GM12801 (cell line): ENCODE results near the gene LMCD1.

Experiments
- TF ChIP-seq, protein P1 (sequence below): IDR thresholded peaks from one replicate; pipeline ENCODE4 v1.5.1; 2011; ENCODE audit warnings: control low read depth; ENCODE audit not compliant: insufficient read length; ENCODE audit errors: extremely low read depth

LMCD1 gene

DNA sequence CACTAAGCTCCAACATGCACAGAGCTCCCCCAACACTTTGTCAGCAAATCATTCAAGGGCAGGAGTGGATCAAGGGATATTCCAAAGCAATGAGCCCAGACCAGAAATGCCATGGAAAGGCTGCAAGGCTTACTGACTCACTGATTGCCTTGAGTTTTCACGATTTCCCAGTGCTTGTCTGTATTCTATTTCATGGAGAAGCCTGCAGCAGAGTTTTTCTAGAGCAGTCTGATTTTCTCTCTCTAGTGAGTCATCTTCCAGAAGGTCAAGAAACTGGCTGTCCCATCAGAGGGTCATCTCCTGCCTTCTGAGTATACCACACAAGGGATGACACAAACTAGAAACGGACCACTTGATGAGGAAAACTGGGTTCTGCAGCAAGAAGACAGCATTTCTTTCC lies 16.5 kb downstream of the LMCD1 start:
- TF ChIP-seq, protein P1, sequence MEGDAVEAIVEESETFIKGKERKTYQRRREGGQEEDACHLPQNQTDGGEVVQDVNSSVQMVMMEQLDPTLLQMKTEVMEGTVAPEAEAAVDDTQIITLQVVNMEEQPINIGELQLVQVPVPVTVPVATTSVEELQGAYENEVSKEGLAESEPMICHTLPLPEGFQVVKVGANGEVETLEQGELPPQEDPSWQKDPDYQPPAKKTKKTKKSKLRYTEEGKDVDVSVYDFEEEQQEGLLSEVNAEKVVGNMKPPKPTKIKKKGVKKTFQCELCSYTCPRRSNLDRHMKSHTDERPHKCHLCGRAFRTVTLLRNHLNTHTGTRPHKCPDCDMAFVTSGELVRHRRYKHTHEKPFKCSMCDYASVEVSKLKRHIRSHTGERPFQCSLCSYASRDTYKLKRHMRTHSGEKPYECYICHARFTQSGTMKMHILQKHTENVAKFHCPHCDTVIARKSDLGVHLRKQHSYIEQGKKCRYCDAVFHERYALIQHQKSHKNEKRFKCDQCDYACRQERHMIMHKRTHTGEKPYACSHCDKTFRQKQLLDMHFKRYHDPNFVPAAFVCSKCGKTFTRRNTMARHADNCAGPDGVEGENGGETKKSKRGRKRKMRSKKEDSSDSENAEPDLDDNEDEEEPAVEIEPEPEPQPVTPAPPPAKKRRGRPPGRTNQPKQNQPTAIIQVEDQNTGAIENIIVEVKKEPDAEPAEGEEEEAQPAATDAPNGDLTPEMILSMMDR = no peak

DNA sequence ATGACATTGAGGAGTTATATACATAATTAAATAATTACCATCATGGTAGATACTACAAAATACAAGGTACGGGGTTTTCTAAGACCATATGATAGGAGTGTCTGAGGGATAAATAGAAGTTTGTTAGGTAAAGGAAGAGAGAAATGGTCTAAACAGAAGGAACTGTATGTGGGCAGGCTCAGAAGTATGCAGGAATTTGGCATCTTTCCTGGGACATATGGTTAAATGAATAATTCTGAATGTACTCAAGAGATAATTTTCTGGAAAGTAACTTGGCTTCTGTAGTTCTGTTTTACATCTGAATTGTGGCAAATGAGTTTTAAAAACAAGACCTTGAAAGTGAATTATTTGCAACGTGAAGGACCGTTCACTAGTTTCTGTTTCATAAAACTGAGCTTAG lies 17.5 kb downstream of the LMCD1 start:
- TF ChIP-seq, protein P1 = no peak

DNA sequence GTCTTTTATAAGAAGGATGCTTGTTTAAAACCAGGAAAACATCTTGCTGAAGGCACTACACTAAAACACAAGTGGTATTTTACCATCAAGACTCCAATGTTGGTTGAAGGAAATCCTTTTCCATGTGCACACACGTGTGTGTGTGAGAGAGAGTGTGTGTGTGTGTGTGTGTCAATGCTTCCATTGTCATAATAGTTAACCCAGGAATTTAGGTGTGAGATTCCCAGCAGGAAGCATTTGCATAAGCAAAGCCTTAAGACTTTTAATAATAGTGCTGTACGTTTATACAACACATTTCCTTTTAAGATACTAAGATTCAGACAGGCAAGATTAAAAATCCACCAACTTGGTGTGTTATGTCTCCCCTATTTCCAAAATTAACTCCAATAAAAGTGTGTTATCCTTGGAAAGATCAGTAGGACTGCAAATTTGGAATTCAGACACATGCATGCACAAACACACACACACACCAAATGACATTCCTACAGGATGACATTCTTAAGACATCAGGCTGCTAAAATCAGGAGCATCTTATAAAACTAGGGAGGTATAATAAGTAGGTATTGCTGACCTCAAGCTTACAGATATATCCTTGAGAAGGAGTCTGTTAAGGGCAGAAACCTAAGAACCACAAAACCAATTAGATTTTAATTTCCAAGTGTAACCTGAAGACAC lies 18.3 kb downstream of the LMCD1 start:
- TF ChIP-seq, protein P1 = no peak

DNA sequence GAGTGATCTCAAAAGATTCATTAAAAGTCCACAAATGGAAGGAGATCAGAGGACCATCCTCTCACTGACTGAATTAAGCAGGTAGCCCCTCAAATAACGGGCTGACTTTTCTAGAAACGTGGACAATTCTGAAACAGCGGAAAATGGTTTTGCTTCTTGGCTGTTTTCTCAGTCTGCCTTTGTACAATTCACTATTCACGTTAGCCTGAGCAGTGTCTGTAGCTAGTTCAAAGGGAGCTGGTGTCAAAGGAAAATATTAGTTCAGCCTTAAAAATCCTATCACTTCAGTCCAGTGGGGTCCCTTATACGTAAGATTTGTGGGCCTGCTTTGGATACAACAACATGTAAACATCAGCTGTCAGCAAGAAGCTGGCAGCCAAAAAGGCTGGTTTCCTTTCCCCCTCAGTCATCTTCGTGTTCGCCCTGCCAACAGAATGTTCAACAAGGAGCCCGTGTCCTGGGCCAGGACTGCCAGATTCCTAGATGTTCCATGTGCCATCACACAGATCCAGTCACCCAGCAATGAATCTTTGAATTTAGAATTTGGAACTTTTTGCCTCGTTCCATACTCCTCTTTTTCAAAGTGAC lies 19.3 kb downstream of the LMCD1 start:
- TF ChIP-seq, protein P1 = no peak

DNA sequence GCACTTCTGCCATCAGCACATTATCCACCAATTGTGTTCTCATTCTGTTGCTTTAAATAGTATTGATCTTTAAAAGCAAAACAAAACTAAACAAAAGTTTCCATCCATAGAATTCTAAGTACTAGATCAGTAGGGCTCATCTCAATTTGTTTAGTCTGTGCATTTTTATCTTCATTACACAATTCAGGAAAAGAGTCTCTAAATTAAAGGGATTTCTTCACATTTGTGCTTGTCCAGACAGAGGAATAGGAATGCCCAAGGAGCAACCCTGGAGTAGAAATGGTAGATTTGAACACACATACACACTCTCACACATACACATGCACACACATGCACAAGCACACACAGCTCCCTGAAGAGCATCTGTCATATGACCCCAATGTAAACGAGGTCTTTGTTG lies 21.4 kb downstream of the LMCD1 start:
- TF ChIP-seq, protein P1 = no peak

DNA sequence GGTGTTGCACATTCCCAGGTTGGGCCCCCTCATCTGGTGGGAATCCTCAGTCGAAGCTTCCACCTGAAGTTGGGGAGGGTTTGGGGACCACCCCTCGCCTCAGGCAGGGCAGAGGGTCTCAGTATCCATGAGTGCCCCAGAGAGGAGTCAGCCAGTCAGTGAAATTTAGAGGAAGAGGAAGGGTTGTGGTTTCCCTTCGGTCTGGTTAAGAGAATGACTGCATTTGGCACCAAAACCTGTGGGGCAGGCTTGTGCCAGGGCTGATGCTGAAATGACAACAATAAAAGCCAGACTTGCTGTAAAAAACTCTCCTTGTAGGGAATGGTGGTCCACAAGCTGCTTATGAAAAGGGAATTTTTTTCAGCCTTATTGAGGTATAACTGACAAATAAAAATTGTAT lies 22.6 kb downstream of the LMCD1 start:
- TF ChIP-seq, protein P1 = no peak

DNA sequence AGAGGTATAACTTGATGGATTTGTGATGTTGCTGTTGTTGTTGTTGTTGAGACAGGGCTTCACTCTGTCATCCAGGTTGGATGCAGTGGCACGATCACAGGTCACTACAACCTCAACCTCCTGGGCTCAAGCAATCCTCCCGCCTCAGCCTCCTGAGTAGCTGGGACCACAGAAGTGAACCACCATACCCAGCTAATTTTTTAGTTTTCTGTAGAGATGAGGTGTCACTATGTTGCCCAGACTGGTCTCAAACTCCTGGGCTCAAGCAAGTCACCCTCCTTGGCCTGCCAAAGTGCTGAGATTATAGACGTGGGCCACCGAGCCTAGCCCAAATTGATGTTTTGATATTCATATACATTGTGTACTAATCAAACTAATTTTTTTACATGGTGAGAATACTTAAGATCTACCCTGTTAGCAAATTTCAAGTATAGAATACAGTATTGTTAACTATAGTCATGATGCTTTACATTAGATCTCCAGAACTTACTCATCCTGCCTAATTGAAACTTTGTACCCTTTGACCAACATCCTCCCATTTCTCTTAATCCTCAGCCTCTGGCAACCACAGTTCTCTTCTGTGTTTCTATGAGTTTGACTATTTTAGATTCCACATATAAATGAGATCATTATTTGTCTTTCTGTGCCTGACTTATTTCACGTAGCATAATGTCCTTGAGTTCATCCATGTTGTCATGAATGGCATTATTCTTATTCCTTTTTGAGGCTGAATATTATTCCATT lies 23.2 kb downstream of the LMCD1 start:
- TF ChIP-seq, protein P1 = no peak
